Vagina (tissue), 2 donors: ENCODE data around the gene THY1.

ENCODE experiments used
- POLR2A ChIP-seq, 2 donors: fragments of 450-650 bp; IDR thresholded peaks; one replicate each; pipeline ENCODE4 v1.6.1; 2017; ENCODE audit warnings: antibody characterized with exemption in 2 of 2, mild to moderate bottlenecking in 2 of 2, moderate library complexity in 2 of 2
- TF ChIP-seq, protein P1 (sequence below), 3 experiments: fragments of 450-650 bp in 2 of 3; fragments of 200-600 bp in 1 of 3; sonication (generic) in 1 of 3; IDR thresholded peaks; one replicate each; pipeline ENCODE4 v1.5.1; 2017 to 2019; ENCODE audit warnings: antibody characterized with exemption in 3 of 3, mild to moderate bottlenecking in 2 of 3, moderate library complexity in 2 of 3

DNA sequence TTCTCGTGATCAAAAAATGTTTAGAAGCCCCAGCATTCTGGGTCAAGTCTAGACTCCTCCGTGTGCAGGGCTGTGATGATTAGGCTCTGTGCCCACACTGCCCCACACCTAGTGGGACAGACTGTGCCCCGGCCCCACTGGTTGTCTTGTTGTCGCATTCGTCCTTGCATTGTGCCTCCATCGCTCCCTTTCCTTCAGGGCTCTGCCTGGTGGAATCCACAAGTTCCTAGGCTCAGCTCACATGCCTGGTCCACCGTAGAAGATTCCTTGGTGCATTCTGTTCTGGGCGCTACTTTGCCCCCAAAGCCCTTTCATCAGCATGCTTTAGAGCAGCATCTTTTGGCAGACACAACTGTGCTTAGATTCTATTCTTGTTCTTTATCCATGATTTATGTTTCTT is 23.5 kb upstream of the THY1 start:
- TF ChIP-seq, protein P1, sequence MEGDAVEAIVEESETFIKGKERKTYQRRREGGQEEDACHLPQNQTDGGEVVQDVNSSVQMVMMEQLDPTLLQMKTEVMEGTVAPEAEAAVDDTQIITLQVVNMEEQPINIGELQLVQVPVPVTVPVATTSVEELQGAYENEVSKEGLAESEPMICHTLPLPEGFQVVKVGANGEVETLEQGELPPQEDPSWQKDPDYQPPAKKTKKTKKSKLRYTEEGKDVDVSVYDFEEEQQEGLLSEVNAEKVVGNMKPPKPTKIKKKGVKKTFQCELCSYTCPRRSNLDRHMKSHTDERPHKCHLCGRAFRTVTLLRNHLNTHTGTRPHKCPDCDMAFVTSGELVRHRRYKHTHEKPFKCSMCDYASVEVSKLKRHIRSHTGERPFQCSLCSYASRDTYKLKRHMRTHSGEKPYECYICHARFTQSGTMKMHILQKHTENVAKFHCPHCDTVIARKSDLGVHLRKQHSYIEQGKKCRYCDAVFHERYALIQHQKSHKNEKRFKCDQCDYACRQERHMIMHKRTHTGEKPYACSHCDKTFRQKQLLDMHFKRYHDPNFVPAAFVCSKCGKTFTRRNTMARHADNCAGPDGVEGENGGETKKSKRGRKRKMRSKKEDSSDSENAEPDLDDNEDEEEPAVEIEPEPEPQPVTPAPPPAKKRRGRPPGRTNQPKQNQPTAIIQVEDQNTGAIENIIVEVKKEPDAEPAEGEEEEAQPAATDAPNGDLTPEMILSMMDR (IDR thresholded peaks at IDR 0.05): no peak
- no peak for TF ChIP-seq POLR2A (IDR thresholded peaks at IDR 0.05)
